Middle frontal gyrus (tissue), 1 donor: Measurements from ENCODE around the gene PPWD1.
"Not testable (repeated sequence)": the region's sequence is repeated elsewhere in the genome, so short reads cannot be mapped to it uniquely, and the experiment has no call there.

Experiments
- DNase-seq: peaks from one replicate; pipeline ENCODE4 v3.0.0-alpha.2; 2015; ENCODE audit warnings: low spot score; ENCODE audit errors: extremely low spot score

PPWD1 gene

DNA sequence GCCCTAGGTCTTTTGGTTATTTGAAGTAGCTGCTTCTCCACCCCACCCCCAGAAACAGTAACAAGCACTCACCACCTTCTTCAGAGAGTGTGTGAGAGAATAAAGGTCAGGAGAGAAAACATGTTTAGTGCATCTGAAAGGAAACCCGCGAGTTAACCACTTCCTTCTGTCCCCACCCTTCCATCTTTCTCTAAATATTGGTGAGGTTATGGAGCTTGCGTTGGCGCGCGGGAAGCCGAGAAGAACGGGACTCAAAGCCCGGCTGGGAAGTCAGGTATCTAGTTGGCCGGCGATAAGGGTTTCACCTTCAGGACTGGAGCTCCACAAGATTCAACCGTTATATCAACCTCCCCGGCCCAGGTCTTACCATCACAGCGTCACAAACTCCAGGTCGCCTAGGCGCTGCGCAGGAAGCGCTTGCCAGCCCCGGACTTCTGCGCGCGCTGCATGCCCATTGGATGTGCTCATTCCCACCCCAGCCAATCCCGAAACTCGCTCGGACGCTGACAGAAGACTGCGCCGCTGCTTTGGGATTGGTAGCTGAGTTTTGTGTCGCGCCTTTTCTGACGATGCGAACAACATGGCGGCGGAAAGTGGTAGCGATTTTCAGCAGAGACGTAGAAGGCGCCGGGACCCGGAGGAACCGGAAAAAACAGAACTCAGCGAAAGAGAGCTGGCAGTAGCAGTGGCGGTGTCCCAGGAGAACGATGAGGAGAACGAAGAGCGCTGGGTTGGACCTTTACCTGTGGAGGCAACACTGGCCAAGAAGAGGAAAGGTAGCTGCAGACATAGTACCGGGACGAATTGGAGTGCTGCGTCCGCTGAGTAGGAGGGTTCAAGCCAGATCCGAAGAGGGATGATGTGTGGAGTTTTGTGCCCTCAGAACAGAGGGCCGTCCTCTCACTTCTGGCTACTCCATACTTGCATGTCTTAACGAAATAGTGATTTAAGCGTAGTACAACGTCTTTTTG is at the start of gene PPWD1, which contains the start of gene CENPK:
TSS of gene PPWD1 (plus strand) at position 566 of the 971 bp plus-strand sequence. CDS start at position 581, 15 bp downstream.
TSS of gene CENPK (minus strand) at position 438 of the 971 bp plus-strand sequence. CDS start 8,261 bp downstream, outside the sequence.
- DNase-seq: peak; percentile 92

DNA sequence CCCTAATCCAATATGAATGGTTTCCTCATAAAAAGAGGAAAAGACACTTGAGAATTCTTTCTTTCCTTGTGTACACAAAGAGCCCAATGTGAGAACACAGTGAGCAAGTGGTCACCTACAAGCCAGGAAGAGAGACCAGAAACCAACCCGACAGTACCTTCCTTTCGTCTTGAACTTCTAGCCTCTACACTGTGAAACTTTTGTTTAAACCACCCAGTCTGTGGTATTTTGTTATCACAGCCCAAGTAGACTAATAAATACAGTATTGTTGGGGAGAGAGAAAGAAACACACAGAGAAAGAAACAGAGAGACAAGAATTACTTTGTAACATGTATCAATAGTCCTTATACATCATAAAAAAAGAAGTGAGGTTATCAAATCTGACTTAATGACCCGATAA is 37.4 kb upstream of the PPWD1 start:
- DNase-seq: no peak

DNA sequence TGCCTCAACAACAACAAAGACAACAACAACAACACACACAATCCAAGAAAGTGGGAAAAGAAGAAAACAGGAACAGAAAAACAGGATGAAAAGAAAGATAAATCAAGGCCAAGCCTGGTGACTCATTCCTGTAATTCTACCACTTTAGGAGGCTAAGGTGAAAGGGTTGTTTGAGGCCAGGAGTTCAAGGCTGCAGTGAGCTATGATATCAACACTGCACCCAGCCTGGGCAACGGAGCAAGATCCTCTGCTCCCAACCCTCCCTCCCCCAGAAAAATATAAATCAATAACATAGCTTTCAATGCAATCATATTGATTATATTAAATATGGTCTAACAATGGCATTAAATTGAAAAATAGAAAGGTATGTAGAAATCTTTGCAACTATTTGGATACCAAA is 32.2 kb upstream of the PPWD1 start:
- DNase-seq: no peak

DNA sequence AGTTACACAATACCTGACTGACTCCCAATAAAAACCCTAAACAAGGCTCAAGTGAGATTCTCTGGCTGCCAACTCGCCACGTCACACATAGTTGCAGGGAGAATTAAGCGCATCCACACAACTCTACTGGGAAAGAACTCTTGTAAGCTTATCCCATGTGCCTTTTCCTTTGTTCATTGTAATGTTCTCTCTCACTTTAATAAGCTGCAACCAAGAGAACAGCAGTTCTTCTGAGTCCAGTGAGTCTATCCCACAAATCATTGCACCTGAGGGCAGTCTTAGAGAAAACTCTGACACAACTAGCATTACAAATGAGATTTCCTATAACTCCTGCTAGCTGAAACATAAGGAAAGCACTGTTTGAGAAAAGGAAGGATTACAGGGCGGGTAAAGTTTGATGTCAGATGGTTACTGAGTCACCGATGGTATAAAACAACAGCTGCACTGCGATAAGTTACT is 27.5 kb upstream of the PPWD1 start:
- DNase-seq: no peak

DNA sequence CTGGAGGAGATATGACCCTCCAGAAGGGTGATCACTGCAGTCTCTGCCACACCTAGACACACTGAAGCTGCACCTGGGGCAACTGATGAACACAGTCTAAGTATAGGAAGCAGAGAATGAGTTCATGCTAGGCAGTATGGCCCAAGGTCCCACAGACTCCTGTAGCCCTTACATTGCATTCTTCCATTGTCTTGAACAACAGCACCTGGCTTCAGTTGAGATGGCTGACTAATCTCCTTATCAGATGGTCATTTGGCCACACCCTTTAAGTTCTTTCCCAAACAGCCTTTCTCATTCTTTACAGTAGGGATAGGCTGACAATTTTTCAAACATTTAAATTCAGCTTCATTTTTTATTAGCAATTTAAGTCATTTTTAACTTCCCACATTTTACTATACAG is 23.3 kb upstream of the PPWD1 start:
- DNase-seq: no peak

DNA sequence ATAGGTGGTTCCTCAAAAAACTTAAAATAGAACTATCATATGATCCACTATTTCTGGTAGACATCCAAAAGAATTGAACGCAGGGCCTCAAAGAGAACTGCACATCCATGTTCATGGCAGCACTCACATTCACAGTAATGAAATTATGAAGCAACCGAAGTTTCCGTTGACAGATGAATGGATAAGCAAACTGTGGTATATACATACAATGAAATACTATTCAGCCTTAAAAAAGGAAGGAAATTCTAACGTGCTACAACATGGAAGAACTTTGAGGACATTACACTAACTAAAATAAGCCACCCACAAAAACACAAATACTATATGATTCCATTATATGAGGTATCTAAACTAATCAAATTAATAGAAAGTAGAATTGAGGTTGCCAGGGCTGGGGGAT is 18.6 kb upstream of the PPWD1 start:
- no peak for DNase-seq

DNA sequence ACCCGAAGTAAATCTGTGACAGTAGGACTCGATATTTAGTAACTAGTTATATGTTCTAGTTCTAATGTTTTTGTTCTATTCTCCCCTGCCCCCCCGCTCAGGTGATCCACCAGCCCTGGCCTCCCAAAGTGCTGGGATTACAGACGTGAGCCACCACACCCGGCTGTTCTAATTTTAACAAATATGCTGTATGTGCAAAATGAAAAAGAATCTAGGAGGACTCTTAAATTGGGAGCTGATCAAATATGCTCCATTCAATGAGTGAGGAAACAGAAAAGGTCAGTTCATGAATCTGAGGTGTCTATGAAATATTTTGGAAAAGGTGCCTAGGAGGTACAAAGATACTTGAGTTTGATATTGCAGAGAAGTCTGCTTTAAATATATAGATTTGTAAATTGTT is 17.0 kb upstream of the PPWD1 start:
- no peak for DNase-seq

DNA sequence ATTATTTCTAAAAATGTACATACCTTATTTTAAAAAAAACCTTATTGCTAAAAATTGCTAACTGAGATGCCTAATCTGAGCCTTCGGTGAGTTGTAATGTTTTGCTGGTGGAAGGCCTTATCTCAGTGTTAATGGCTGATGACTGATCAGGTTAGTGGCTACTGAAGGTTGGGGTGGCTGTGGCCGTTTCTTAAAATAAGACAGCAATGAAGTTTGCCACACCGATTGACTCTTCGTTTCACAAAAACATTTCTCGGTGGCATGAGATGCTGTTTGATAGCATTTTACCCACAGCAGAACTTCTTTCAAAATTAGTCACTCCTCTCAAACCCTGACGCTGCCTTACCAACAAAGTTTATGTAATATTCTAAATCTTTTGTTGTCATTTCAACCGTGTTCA is 14.8 kb upstream of the PPWD1 start:
- no peak for DNase-seq

DNA sequence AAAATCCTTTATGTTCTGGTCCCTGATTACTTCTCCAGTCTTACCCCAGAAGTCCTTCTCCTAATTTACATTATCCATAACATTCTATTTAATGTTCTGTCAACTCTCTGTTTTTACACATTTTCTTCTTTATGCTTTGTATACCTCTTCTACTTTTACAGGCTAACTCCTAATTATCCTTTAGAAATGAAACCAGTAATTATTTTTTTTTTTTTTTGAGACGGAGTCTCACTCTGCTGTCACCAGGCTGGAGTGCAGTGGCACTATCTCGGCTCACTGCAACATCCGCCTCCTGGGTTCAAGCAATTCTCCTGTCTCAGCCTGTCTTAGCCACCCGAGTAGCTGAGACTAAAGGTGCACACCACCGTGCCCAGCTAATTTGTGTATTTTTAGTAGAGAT is 9.2 kb upstream of the PPWD1 start:
- no peak for DNase-seq

DNA sequence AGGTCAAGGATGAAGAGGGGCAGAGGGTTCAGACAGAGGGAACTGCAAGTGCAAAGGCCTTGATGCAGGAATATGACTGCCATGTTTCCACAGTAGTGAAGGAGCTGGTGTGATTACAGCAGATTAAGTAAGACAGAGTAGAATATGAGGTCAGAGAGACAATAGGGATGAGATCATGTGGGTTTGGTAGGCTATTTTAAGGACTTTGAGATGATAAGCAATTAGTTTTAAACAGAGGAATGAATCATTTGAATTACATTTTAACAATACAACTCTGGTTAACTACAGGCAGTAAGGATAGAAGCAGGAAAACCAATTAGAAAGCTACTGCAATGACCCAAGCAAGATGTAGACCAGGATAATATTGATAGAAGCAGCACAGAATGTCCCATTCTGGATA is 7.8 kb upstream of the PPWD1 start:
- no peak for DNase-seq

DNA sequence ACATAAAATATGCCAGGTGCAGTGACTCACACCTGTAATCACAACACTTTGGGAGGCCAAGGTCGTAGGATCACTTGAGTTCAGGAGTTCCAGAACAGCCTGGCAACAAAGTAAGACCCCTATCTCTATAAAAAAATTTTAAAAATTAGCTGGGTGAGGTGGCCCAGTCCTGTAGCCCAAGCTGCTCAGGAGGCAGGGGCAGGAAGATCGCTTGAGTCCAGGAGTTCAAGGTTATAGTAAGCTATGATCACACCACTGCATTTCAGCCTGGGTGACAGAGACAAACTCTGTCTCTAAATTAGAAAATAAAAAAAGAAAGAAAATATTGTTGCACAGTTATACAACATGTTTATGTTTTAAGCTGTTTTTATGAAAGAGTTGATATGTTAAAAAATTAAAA is 6.9 kb upstream of the PPWD1 start:
- DNase-seq: no peak

DNA sequence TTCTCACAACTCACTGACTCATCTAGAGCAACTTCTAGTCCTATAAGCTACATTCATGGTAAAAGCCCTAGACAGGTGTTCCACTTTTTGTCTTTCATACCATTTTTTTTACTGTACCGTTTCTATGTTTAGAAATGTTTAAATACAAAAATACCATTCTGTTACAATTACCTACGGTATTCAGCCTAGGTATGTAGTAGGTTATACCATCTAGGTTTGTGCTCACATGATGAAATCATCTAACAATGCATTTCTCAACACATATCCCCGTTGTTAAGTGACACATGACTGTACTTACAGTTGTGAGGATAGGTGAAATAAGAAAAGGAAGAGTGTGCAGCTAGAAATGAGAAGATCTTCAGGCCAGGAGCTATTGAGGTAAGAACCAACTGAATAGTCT is 6.4 kb upstream of the PPWD1 start:
- no peak for DNase-seq

DNA sequence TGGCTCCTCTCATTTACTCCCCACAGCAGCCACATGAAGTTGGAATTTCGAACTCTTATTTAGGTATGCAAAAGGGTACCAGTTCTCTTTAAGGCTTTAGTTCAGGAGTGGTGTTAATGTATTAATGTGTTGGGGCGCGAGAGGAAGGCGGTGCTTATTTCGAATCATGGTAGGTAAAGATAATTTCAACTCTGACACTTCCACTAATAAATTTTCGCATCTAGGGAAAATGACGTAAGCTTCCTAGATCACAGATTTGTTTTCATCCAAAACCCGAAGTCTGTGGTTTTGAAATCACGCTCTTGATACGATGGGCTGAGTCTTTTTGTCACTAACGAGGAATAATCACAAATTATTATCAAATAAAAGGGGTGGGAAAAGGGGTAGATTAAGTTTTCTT is 681 bp downstream of the PPWD1 start:
- DNase-seq: no peak

DNA sequence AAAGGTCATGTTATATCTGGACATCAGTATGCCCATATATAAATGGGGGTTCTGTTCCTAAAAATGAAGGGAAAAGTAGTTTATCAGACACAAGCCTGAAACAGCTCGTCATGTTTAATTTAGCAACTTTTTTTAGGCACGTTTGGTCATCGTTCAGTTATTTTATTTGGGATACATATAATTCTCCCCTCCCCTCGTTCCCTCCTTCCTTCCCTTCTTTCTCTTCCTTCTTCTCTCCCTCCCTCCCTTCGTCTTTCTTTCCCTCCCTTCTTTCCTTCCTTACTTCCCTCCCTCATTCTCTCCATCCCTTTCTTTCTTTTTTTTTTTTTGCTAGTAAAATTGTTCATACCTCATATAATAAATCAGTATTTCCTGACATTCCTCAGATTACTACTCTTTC is 3.4 kb downstream of the PPWD1 start:
- no peak for DNase-seq

DNA sequence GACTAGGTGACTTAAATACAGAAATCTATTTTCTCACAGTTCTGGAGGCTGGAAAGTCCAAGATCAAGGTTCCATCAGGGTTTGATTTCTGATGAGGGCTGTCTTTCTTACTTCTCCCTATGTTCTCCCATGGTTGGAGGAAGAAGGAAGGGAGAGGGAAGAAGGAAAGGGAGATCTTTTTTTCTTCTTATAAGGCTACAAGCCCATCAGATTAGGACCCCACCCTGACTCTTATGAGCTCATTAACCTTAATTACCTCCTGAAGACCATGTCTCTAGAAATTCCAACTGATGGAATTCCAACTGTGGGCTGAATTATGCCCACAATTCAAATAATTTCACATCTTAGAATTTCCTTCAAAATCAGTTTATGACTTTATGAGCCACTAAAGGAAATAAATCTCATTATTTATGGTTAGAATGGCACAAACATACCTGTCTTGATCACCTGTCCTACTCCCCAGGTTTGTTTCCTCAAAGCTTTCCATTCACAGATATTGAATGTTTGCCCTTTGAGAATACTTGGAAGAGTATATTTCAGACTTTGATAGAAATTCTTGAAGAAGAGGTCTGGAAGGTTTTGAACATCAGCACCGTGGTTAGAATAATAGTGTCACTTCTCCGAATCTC is 7.6 kb downstream of the PPWD1 start:
- no peak for DNase-seq

DNA sequence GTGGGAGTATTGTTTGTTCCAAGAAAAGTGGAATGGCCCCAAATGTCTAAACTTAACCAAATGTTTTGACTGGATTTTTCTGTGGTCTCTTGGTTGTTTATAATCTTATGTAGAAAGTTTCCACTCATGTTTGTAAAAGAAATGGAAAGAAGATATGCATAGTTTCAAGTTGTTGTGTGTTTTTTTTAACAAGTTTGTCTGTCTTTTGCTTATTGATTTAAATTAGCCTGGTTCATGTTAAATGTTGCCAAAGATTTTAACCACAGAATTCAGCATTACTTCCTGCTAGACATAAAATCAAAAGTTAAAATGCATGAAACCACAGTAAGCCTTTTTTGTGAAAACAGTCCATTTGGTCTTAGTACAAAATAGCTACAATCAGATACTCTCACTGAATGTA is 14.0 kb downstream of the PPWD1 start:
- no peak for DNase-seq

DNA sequence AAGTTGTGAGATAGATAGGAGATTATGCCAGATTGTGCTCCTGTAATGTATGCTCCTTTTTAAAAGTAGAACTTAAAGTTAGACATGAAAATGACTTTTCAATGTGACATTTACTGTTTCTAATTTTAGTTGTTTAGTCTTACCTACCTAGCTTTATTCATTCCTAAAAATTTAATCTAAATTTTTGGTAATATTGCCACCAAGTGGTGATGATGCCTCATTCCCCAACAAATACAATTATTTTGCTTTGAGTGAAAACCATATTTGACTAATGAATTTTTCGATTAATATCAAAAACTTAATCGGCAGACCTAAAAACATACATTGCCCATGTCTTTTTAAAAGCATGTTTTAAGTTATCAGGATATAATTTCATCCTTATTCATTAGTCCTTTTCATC is 25.6 kb downstream of the PPWD1 start:
- DNase-seq: no peak

DNA sequence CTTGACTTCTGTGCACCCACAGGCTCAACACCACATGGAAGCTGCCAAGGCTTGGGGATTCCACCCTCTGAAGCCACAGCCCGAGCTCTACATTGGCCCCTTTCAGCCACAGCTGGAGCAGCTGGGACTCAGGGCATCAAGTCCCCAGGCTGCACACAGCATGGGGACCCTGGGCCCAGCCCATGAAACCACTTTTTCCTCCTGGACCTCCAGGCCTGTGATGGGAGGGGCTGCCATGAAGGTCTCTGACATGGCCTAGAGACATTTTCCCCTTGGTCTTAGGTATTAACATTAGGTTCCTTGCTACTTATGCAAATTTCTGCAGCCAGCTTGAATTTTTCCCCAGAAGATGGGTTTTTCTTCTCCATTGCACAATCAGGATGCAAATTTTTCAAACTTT is 38.7 kb downstream of the PPWD1 start:
- DNase-seq: not testable (repeated sequence)

DNA sequence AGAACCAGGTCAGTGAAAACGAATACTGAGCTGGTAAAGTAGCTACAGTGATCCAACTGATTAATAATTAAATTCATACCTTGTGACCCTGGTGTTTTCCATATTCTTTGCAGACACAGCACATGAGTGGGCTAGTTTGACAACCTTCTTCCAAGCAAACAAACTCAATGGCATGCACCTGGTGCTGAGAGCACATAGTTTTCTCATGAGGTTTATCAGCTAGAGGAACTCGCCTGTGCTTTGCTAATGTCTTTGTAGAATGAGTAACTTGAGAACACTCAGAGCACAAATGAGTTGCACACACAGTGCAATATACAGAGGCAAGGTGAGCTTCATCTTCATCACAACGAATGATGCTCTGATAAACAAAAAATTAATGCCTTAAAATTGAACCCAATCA is 48.4 kb downstream of the PPWD1 start:
- no peak for DNase-seq

DNA sequence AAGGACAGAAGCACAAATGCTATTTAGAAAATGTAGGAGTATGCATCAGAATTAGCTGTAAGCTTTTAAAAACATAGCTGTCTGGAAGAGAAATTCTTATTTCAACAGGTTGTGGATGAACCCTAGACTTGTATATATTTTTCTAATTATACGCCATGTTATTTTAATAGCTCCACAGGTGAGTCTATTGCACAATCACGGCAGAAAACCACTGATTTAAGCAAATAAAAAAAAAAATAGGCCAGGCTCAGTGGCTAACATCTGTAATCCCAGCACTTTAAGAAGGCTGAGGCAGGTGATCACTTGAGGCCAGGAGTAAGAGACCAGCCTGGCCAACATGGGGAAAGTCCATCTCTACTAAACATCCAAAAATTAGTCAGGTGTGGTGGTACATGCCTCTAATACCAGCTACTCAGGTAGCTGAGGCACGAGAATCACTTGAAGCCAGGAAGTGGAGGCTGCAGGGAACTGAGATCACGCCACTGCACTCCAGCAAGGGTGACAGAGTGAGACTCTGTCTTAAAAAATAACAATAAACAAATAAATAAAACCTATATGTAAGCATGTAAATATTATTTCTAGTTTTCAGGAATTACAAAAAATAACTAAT is 49.3 kb downstream of the PPWD1 start:
- DNase-seq: no peak

DNA sequence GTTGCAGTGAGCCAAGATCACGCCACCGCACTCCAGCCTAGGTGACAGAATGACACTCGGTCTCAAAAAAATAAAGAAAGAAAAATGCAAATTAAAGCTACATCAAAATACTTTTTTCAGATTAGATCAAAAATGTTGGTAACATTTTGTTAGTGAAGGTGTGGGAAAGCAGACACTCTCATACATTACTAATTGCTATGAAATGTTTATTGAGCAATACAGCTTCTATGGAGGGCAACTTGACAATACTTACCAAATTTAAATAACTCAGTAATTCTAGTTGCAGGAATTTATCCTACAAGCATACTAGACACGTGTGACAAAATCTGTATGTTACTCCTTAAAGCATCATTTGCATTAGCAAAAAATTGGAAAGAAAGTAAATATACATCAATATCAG is 56.9 kb downstream of the PPWD1 start:
- DNase-seq: no peak

DNA sequence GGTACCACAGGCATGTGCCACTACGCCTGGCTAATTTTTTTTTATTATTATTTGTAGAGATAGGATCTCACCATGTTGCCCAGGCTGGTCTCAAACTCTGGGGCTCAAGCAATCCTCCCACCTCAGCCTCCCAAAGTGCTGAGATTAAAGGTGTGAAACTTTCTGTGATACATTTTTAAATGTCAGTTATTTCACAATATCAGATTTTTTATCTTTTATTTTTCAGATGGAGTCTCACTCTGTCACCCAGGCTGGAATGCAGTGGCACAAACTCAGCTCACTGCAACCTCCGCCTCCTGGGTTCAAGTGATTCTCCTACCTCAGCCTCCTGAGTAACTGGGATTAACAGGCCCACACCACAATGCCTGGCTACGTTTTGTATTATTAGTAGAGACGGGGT is 58.9 kb downstream of the PPWD1 start:
- DNase-seq: not testable (repeated sequence)
